A549 treated with Mapracorat at 1 μM for 4 hours (cell line): ENCODE data around the gene HTRA2. TPM values are rescaled to one million over a fixed set of nuclear protein-coding genes. Genes with fewer than 3 reads are reported as not detected.

ENCODE experiments used
- total RNA-seq: library from RNA; stranded (reverse); fragments of 200-300 nt; extraction: Qiagen RNA extraction; gene quantifications from 5 replicates; pipeline ENCODE4 v1.2.3, GENCODE V29; 2022

HTRA2 gene
- total RNA-seq = 31.4 to 42.9 TPM (median 39.7 TPM) in 5 replicates

DNA sequence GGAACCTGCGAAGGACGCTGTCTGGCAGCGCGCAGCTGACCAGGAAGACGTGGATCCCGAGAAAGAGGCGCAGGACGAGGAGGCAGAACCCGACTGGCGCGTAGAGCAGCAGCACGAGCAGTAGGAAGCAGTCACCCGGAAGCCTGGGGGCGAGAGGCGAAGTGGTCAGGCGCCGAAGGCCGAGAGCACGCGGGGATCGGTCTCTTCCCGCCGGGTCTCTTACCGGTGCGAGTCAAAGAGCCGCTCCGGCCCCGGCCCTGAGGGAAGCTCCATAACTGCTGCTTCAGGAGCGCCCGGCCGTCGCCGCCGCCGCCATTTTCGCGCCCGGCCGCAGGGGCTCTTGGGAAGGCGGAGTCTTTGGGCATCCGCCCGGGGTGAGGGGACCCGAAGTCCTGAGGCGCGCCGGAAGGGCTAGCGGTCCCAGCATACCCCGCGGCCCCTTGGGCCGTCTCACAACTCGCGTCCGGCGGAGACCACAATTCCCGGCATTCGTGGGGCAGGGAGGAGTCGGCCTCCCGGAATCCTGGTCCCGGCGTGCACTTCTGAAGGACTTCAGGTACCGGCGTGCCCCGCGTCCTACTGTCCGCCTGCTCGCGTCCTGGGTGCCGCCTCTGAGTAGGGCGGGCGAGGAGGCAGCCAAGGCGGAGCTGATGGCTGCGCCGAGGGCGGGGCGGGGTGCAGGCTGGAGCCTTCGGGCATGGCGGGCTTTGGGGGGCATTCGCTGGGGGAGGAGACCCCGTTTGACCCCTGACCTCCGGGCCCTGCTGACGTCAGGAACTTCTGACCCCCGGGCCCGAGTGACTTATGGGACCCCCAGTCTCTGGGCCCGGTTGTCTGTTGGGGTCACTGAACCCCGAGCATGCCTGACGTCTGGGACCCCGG lies at the start of gene HTRA2, which contains the start of gene AUP1:
Gene HTRA2 (plus strand): TSS at position 577 of the 882 bp plus-strand sequence. CDS start 74 bp downstream, at position 651.
Gene AUP1 (minus strand): TSS at position 350 of the 882 bp plus-strand sequence. CDS start 77 bp downstream, at position 273.

DNA sequence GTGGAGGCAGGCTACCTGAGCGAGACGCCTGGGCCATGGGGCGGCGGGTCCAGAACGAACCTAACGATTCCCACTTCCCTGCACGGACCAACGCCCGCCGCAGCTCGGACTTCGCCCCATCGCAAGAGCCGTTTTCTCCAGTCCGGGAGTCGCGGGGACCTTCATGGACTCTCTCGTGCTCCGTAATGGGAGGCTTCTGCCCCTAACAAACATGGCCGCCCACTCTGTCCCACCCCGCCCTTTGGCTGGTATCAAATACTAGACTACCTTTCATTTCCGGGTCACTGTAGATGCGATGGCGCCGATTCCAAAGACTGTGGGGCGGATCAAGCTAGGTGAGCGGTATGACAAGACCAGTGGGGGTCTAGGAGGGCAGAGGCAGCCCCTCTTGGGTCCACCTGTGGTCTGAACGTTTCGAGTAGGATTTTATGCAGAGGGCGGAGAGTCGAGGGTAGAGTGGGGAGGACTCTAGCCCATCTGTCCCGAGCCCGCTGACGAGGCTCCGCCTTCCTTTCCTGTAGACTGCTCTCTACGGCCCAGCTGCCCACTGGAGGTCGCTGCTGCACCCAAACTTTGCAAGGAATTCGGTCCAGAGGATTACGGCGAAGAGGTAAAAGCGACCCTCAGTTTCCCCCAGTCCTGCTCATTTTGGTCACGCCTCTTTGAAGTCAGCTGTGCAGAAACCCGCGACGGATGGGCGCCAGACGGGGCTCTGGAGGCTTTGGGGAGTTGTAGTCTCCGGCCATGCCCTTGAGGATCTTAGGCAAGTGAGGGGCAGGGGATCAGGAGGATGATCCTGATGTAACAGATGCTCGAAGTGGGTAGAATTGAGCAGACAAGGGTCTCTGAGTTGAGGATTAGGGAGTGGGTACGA lies 46.7 kb upstream of the HTRA2 start, which contains the start of the genes CCDC142 and TTC31:
Gene CCDC142 (minus strand): TSS at position 198 of the 874 bp plus-strand sequence. CDS start 161 bp downstream, at position 37.
Gene TTC31 (plus strand): TSS at position 281 of the 874 bp plus-strand sequence. CDS start 15 bp downstream, at position 296.

DNA sequence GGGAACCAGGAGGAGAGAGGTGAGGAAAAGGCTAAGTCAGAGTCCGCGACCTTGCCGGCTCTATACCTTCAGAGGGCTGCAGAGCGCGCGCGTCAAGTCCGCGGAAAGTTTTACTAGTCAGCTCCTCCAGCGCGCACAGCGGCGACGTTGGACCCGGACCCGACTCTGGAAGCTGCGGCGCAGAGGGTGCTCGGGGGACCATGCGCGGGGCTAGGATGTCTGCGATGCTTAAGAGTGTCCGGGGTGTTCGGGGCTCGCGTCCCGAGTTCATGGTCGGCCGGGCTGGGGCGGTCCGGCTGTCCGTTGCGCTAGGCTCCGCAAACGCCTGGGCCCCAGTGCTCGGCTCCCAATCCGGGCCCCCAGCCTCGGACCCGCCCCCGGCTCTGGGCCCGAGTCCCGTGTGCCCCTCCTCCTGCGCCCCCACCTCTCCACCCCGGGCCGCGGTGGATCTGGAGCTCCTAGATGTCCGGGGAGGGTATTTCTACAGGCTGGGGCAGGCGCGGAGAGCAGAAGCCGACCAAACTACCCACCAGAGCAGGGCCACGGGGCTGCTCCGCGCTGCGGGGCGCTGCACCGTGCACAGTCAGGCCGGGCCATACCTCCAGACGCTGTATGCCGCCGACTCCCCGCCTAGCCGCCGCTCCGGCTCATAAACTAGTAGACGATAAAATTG lies 30.3 kb upstream of the HTRA2 start, which contains the start of gene LBX2:
Gene LBX2 (minus strand): TSS at position 337 of the 673 bp plus-strand sequence. CDS start 66 bp downstream, at position 271.

DNA sequence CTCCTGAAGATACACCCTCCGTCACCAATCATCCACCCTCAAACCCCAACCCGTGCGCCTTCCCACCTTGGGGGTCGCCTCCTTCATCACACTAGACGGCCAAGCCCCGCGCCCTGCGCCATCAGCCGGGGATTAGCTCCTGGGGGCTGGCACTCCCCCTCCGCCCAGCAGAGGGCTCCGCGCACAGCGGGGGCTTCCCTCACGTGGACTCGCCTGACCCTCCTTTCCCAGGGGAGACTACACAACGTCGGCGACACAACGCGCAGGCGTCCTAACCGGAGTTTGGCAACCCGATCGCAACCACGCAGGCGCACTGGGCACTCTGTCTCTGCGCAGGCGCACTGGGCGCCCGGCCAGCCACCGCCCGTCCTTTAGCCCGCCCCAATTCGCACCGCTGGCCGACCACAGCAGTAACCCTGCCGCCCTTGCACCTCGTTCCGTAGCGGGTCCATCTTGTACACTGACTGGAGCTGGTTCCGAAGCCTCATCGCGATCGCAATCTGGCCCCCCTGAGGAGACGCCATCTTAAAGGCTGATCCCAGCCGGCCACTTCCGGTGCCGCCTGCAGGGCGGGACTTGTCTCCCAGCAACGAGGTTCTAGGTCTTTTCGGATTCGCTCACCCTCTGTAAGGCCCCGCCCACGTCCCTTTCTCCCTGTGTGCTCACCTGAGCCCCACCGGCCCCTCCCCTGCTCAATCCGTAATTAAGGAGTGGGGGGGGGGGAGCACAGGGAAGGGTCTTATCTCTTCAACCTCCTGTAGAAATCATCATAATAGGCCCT lies 22.4 kb upstream of the HTRA2 start, which contains the start of gene PCGF1:
Gene PCGF1 (minus strand): TSS at position 551 of the 781 bp plus-strand sequence. CDS start 27 bp downstream, at position 524.

DNA sequence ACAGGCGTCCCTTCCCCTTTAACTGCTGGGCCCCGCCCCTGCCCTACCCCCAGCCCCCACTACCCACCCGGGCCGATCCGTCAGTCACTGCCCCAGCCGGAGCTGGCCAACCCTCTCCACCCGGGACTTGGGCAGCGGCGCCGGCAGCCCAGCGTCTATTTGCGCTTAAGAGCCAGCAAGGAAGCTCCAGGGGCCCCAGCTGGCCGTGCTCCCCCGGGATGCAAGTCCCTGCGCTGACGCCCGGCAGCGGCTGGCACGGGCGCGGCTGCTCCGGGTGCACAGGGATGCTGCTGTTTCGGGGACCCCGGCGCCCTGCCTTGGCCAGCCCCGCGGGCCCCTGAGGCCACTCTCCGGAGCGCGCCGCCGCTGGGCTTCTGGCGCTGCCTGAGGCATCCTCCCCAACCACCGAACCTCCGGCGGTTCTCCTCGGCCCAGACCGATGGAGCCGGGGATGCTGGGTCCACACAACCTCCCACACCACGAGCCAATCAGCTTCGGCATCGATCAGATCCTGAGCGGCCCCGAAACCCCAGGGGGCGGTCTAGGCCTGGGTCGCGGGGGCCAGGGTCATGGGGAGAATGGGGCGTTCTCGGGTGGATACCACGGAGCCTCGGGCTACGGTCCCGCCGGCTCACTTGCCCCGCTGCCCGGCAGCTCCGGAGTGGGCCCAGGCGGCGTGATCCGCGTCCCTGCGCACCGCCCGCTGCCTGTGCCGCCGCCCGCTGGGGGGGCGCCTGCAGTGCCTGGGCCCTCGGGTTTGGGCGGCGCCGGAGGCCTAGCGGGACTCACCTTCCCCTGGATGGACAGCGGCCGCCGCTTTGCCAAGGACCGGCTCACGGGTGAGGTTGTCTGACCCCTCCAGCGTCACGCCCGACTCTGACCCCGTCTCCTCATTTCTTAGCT lies 15.1 kb upstream of the HTRA2 start, which contains the start of gene TLX2:
Gene TLX2 (plus strand): TSS at position 83 of the 903 bp plus-strand sequence. CDS start 357 bp downstream, at position 440.

DNA sequence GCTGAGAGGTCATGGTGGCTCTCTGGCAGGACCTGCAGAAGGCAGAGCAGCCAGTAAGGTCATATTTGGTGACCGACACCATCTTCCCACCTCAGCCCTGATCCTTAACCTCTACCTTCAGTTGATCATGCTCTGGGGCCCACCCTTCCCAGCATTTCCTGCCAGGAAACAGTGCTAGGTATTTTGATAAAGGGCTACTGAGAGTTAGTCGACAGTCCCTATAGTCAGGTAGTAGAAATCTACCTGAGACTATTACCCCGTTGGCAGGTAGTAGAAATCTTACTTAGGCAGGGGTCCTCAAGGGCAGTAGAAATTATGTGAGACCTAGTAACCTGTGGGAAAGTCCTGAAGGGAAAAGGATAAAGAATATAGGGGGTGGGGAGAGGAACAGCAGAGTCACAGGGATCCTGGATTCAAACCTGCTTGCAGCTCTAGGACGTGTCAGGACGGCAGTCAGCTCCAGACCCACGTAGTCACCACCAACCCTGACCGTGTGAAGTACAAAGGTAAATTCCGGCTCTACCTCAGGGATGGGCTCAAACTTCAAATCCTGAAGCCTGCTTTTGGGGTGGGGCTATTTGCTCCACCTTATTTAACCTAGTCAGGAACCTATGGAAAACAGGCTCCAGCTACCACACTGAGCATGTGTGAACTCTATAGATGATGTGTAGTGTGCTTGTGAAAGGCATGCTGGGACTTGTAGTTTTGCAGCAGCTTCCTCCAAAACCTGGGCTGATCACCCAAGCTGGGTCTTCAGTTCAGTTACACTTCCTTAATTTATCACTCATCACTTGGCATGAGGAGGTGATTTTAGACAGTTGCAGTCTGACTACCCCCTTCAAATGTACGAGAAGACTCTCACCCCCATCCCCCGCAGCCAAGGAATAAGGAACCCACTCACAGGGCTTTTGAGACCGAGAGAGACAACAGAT lies 3.8 kb upstream of the HTRA2 start, which contains the start of gene DQX1:
Gene DQX1 (minus strand): TSS at position 515 of the 932 bp plus-strand sequence. CDS start 502 bp downstream, at position 13.

DNA sequence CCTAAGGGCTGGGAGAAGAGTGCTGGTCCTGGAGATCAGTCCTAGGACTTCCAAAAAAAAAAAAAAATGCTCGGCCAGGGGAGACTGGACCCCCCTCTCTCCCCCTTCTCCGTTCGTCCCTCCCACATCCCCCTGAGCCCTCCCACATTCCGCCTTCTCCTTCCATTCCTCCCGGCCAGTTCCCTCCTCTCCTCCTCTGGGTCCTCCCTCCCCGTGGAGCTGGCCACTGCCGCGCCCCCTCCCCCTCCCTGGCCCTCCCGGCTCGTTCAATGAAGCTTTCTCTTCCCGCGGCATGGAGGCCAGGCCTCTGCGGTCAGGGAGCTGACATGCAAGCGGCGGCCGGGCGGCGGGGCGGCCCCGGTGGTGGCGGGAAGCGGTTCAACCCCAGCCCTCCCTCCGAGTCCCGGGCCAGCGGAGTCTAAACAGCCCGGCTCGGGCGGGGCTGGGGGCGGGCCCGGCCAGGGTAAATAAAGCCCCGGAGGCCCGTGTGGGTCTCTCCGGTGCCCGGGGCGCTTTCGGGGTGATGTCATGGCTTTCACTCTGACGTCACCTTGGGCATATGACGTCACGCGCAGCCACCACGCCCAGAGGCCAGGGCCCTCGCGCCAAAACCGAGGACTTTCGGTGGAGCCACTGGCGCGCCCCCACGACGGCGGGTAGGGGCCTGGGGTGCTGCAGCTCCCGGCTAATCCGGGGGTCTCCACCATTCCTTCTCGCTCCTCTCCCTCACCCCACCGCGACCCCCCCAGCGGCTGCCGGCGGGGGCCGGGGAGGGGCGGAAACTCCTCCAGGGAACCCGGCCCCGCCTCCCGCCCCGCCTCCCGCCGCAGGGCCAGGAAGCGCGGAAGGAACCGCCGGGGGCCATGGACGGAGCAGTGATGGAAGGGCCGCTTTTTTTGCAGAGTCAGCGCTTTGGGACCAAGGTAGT lies 24.4 kb downstream of the HTRA2 start, which contains the start of the genes DOK1 and LOXL3:
Gene DOK1 (plus strand): TSS at position 829 of the 928 bp plus-strand sequence. CDS start 35 bp downstream, at position 864.
Gene LOXL3 (minus strand): TSS at position 51 of the 928 bp plus-strand sequence. CDS start 1,308 bp downstream, outside the sequence.

Other genes starting within 250 kb of the HTRA2 start
- 0.07 to 0.41 TPM (median 0.36 TPM) in 5 replicates for gene SLC4A5, start 186.5 kb upstream of the HTRA2 start, total RNA-seq
- gene DCTN1, start 149.6 kb upstream of the HTRA2 start, total RNA-seq = 112 to 150 TPM (median 144 TPM) in 5 replicates
- 2.4 to 3.7 TPM (median 2.6 TPM) in 5 replicates for gene C2orf81, start 108.3 kb upstream of the HTRA2 start, total RNA-seq
- gene WDR54, start 108.2 kb upstream of the HTRA2 start, total RNA-seq = 76.9 to 89.4 TPM (median 88.0 TPM) in 5 replicates
- gene RTKN, start 88.0 kb upstream of the HTRA2 start, total RNA-seq = 18.9 to 25.9 TPM (median 23.9 TPM) in 5 replicates
- 42.6 to 53.6 TPM (median 49.0 TPM) in 5 replicates for gene INO80B, start 74.8 kb upstream of the HTRA2 start, total RNA-seq
- 47.3 to 87.4 TPM (median 83.1 TPM) in 5 replicates for gene WBP1, start 71.5 kb upstream of the HTRA2 start, total RNA-seq
- gene MOGS, start 64.6 kb upstream of the HTRA2 start, total RNA-seq = 37.4 to 54.3 TPM (median 52.0 TPM) in 5 replicates
- 106 to 149 TPM (median 141 TPM) in 5 replicates for gene MRPL53, start 57.3 kb upstream of the HTRA2 start, total RNA-seq
- gene CCDC142, start 46.9 kb upstream of the HTRA2 start, total RNA-seq = 11.6 to 16.5 TPM (median 14.2 TPM) in 5 replicates
- gene TTC31, start 46.9 kb upstream of the HTRA2 start, total RNA-seq = 15.7 to 17.7 TPM (median 16.1 TPM) in 5 replicates
- gene LBX2, start 30.3 kb upstream of the HTRA2 start, total RNA-seq = 2.7 to 3.7 TPM (median 3.1 TPM) in 5 replicates
- 30.8 to 43.0 TPM (median 33.4 TPM) in 5 replicates for gene PCGF1, start 22.2 kb upstream of the HTRA2 start, total RNA-seq
- 0.19 to 0.58 TPM (median 0.33 TPM) in 5 replicates for gene TLX2, start 15.5 kb upstream of the HTRA2 start, total RNA-seq
- 0.10 to 0.19 TPM (median 0.14 TPM) in 4 of 5 replicates, not detected in the other for gene DQX1, start 3.7 kb upstream of the HTRA2 start, total RNA-seq
- 197 to 259 TPM (median 233 TPM) in 5 replicates for gene AUP1, start 227 bp upstream of the HTRA2 start, total RNA-seq
- gene LOXL3, start 24.0 kb downstream of the HTRA2 start, total RNA-seq = 0.20 to 0.50 TPM (median 0.44 TPM) in 5 replicates
- 3.8 to 5.3 TPM (median 4.1 TPM) in 5 replicates for gene DOK1, start 24.8 kb downstream of the HTRA2 start, total RNA-seq
- not detected in 5 replicates for gene M1AP, start 118.4 kb downstream of the HTRA2 start, total RNA-seq
- 9.6 to 15.2 TPM (median 10.2 TPM) in 5 replicates for gene SEMA4F, start 124.3 kb downstream of the HTRA2 start, total RNA-seq